Measurements from ENCODE around the gene TMEM169. TPM values are rescaled to one million over a fixed set of nuclear protein-coding genes. Genes with fewer than 3 reads are reported as not detected.

The TMEM169 gene
- total and polyA plus RNA-seq, 2 of the 13 experiments (the other 11 are each of a cell fraction or from before 2014, with no cell fraction given), result 1.5 to 4.5 TPM

DNA sequence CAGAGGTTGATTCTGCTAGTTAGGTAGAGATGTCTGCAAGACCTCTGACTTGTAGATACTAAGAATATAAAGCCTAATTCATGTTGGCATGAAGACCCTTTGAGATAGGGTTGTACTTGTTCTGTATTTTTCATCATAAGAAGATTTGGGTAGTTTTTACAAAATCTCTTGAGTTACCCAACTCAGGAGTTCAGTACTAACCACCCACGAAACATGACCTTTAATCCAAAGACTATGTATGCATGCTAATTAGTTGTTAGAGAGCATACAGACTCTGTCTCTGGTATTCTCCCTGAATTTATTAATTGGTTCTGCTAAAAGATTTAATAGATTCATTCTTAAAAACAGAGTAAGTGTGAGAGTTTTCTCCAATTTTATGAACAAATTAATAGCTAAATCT, 17.1 kb upstream of the TMEM169 start:
- no peak overlapping the region for H2AFZ ChIP-seq (ENCODE audit: low read length)
- peaks cover 19% of the 10 kb centered on the region for H3K79me2 ChIP-seq (ENCODE audit: insufficient read depth, low read length)
- H3K27me3 ChIP-seq (ENCODE audit: control insufficient read depth in 1 of 2, insufficient read depth in 2 of 2, low read length in 2 of 2), result no peaks in the 10 kb centered on the region
- no TSS peak for BruUV-seq (replicated peaks)
- intact Hi-C loops (cut with micrococcal nuclease; ENCODE audit: unreplicated experiment), result loop anchor here (1.0 to 2.0 kb wide), 2 partner anchors 40 to 45 kb away; partner anchors contain the start of gene XRCC5
- ChIA-PET POLR2A (interaction anchor here (0.8 to 2.4 kb wide), 3 partner anchors 17 to 50 kb away, joined by 3 to 13 read pairs (median 3); partner anchors contain the start of genes PECR and TMEM169), CTCF (ENCODE audit: low intra/inter-chr PET ratio, low total read pairs) (interaction anchor here (1.6 kb wide), 1 partner anchor 75 kb away, joined by 8 read pairs; no protein-coding TSS in a partner anchor)
- in situ Hi-C loops (cut with HindIII; ENCODE audit: extremely low pct_ligation_motif_present, low pct_unique_long_range_greater_than_20kb), result no loop called here
- H4K20me1 ChIP-seq (ENCODE audit: insufficient read depth, low read length), result peaks cover 8% of the 10 kb centered on the region; the same call in 1 of the 2 replicates
- H3K4me1 ChIP-seq (ENCODE audit: insufficient read depth, low read length), result peaks cover 37% of the 10 kb centered on the region
- no peaks in the 10 kb centered on the region for H3K9me3 ChIP-seq (ENCODE audit: low read length)
- FAIRE-seq (no peak), DNase-seq (ENCODE audit: low spot score) (no peak), ATAC-seq (no peak)
- H3K36me3 ChIP-seq (replicated peaks in 1 of 2; ENCODE audit: control insufficient read depth in 1 of 2, insufficient read depth in 2 of 2, low read length in 2 of 2), result peaks cover 25 to 52% of the 10 kb centered on the region in 2 experiments
- WGBS (ENCODE audit: low lambda C conversion rate), result 97% methylated on average over 1 of the region's 1 CpG
- no peak overlapping the region for H3K4me3 ChIP-seq (replicated peaks in 1 of 3; ENCODE audit: insufficient read depth in 1 of 3, low read depth in 2 of 3, low read length in 3 of 3)
- H3K9ac ChIP-seq (ENCODE audit: insufficient read depth, low read depth, low read length), result no peak overlapping the region
- H3K4me2 ChIP-seq (ENCODE audit: low read depth, low read length), result no peak overlapping the region
- H3K27ac ChIP-seq (ENCODE audit: extremely low read length, insufficient read depth, low read length), result no peak overlapping the region
- TF ChIP-seq SIN3A (IDR thresholded peaks at IDR 0.05; ENCODE audit: borderline replicate concordance, low read depth, low read length) (no peak), MZF1 (CRISPR knock-in tag; IDR thresholded peaks at IDR 0.05; ENCODE audit: borderline replicate concordance) (no peak), RFX1 (IDR thresholded peaks at IDR 0.05) (no peak), NAIF1 (CRISPR knock-in tag; IDR thresholded peaks at IDR 0.05; ENCODE audit: borderline replicate concordance) (no peak), ZNF841 (CRISPR knock-in tag; IDR thresholded peaks at IDR 0.05; ENCODE audit: borderline replicate concordance) (no peak), FOSL2 (CRISPR knock-in tag; IDR thresholded peaks at IDR 0.05) (no peak), MED1 (CRISPR knock-in tag; IDR thresholded peaks at IDR 0.05) (no peak), RORA (CRISPR knock-in tag; IDR thresholded peaks at IDR 0.05) (no peak), NKX3-1 (CRISPR knock-in tag; IDR thresholded peaks at IDR 0.05) (no peak), ZNF138 (CRISPR knock-in tag; IDR thresholded peaks at IDR 0.05; ENCODE audit: low read depth) (no peak), AKAP8 (CRISPR knock-in tag; IDR thresholded peaks at IDR 0.05) (no peak), ZNF496 (CRISPR knock-in tag; IDR thresholded peaks at IDR 0.05; ENCODE audit: insufficient replicate concordance) (no peak), RNF219 (CRISPR knock-in tag; IDR thresholded peaks at IDR 0.05) (no peak), KDM5A (IDR thresholded peaks at IDR 0.05; ENCODE audit: borderline replicate concordance, low read length) (no peak), FOXM1 (CRISPR knock-in tag; IDR thresholded peaks at IDR 0.05) (no peak)
